ENCODE results near the gene KRT26. TPM values are rescaled to one million over a fixed set of nuclear protein-coding genes. Genes with fewer than 3 reads are reported as not detected.

The KRT26 gene, protein sequence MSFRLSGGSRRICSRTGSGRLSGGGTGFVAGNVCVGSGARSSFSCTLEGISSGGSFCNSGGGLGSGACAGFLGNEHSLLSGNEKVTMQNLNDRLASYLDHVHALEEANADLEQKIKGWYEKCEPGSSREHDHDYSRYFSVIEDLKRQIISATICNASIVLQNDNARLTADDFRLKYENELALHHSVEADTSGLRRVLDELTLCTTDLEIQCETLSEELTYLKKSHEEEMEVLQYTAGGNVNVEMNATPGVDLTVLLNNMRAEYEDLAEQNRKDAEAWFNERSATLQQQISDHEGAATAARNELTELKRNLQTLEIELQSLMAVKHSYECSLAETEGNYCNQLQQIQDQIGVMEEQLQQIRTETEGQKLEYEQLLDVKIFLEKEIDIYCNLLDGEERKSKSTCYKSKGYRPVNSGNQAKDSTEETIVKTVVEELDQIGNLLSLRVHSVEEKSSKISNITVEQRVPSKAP
- total RNA-seq (not detected in 2 replicates), polyA plus RNA-seq (not detected in 2 replicates), polyA minus RNA-seq (ENCODE audit: low replicate concordance) (not detected in 2 replicates)
- not detected in 2 replicates for polyA plus RNA-seq (2012)

- Histone ChIP-seq H3K27ac (ENCODE audit: insufficient read depth, low read length) (no peak within 1 kb of the TSS), H3K4me3 (replicated peaks in 1 of 4; ENCODE audit: control extremely low read depth in 1 of 4, insufficient read depth in 1 of 4, low read depth in 3 of 4, low read length in 4 of 4) (no peak within 1 kb of the TSS), H3K27me3 (ENCODE audit: control insufficient read depth, insufficient read depth, low read length) (peaks cover 16% of the 10 kb centered on the region), H3K9ac (ENCODE audit: insufficient read depth, low read length) (no peak within 1 kb of the TSS), H4K20me1 (ENCODE audit: control insufficient read depth, extremely low read depth, insufficient read depth, low read length) (no peaks in the 10 kb centered on the region), H3K4me2 (ENCODE audit: extremely low read depth, insufficient read depth, low read length) (no peak within 1 kb of the TSS), H3K9me3 (ENCODE audit: control insufficient read depth, insufficient read depth, low read depth, low read length) (no peaks in the 10 kb centered on the region), H3K79me2 (ENCODE audit: control insufficient read depth, insufficient read depth, low read length) (no peaks in the 10 kb centered on the region), H3K36me3 (ENCODE audit: control insufficient read depth, insufficient read depth, low read length) (no peaks in the 10 kb centered on the region), H2AFZ (ENCODE audit: low read length) (no peak within 1 kb of the TSS), H3K4me1 (ENCODE audit: control insufficient read depth, extremely low read depth, insufficient read depth, low read length) (no peaks in the 10 kb centered on the region)
- TF ChIP-seq, protein P1, sequence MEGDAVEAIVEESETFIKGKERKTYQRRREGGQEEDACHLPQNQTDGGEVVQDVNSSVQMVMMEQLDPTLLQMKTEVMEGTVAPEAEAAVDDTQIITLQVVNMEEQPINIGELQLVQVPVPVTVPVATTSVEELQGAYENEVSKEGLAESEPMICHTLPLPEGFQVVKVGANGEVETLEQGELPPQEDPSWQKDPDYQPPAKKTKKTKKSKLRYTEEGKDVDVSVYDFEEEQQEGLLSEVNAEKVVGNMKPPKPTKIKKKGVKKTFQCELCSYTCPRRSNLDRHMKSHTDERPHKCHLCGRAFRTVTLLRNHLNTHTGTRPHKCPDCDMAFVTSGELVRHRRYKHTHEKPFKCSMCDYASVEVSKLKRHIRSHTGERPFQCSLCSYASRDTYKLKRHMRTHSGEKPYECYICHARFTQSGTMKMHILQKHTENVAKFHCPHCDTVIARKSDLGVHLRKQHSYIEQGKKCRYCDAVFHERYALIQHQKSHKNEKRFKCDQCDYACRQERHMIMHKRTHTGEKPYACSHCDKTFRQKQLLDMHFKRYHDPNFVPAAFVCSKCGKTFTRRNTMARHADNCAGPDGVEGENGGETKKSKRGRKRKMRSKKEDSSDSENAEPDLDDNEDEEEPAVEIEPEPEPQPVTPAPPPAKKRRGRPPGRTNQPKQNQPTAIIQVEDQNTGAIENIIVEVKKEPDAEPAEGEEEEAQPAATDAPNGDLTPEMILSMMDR (conservative IDR thresholded peaks at IDR 0.05 in 1 of 2, IDR thresholded peaks at IDR 0.05 in 1 of 2; ENCODE audit: low read depth in 1 of 2, low read length in 2 of 2) = no peak
- no peak for TF ChIP-seq EZH2 (IDR thresholded peaks at IDR 0.05; ENCODE audit: low read length, missing control alignments)
- DNase-seq (ENCODE audit: low read depth in 2 of 2) = no peak
Observed at GRCh38 chr17:40772101-40772500, at the start of gene KRT26. KRT26 (minus strand) TSS chr17:40772201; CDS start chr17:40772113, 88 bp downstream.

DNA sequence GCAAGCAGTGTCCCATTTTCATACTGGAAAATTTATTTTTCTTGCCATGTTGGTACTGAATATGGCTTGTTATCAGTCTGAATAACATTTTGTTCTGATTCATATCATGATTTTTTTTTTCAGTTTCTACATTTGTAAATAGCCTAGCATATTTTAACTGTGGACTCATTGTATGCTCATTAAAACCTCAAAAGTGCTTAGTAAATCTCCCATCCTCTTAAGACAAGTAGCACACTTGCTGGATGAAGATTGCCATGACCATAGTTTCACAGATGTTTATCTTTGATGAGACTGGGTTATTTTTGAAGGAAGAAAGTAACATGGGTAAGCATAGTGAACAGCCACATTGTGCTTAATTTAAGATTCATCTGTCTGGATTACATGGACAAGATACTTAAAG, 49.5 kb upstream of the KRT26 start:
- peak in 1 of 2 donors; percentile 22 for DNase-seq (ENCODE audit: low read depth in 2 of 2)

DNA sequence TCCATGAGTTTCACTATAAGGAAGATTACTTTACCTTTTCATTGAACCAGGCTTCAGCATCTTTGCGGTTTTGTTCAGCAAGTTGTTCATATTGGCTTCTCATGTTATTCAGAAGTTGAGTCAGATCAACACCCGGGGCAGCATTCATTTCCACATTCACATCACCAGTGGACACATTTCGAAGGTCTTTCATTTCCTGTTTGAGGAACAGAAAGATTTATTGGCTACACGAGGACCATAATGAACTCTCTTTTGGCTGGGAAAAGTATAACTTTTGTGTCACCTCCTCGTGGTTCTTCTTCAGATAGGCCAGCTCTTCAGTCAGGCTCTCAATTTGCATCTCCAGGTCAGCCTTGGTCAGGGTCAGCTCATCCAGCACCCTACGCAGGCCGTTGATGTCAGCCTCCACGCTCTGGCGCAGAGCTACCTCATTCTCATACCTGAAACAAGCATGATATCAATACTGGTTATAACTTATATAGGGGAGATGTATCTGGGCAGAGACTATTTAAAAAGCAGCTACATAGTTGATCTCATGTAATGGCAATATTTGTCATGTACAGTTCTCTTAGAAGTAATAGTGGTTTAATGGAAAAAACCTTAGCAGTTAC, 48.3 kb upstream of the KRT26 start:
- TF ChIP-seq EZH2 (IDR thresholded peaks at IDR 0.05; ENCODE audit: low read length, missing control alignments) = no peak
- TF ChIP-seq, protein P1 (conservative IDR thresholded peaks at IDR 0.05 in 1 of 2, IDR thresholded peaks at IDR 0.05 in 1 of 2; ENCODE audit: low read depth in 1 of 2, low read length in 2 of 2) = no peak
- H3K9ac ChIP-seq (ENCODE audit: insufficient read depth, low read length) = no peak overlapping the region
- no peak overlapping the region for H2AFZ ChIP-seq (ENCODE audit: low read length)
- peaks cover 3% of the 10 kb centered on the region for H3K79me2 ChIP-seq (ENCODE audit: control insufficient read depth, insufficient read depth, low read length)
- no peaks in the 10 kb centered on the region for H4K20me1 ChIP-seq (ENCODE audit: control insufficient read depth, extremely low read depth, insufficient read depth, low read length)
- no peaks in the 10 kb centered on the region for H3K9me3 ChIP-seq (ENCODE audit: control insufficient read depth, insufficient read depth, low read depth, low read length)
- no peak overlapping the region for H3K4me2 ChIP-seq (ENCODE audit: extremely low read depth, insufficient read depth, low read length)
- no peak overlapping the region for H3K27ac ChIP-seq (ENCODE audit: insufficient read depth, low read length)
- no peaks in the 10 kb centered on the region for H3K4me1 ChIP-seq (ENCODE audit: control insufficient read depth, extremely low read depth, insufficient read depth, low read length)
- no peaks in the 10 kb centered on the region for H3K27me3 ChIP-seq (ENCODE audit: control insufficient read depth, insufficient read depth, low read length)
- H3K4me3 ChIP-seq (replicated peaks in 1 of 4; ENCODE audit: control extremely low read depth in 1 of 4, insufficient read depth in 1 of 4, low read depth in 3 of 4, low read length in 4 of 4) = peak overlapping the region in 1 of 4 experiments; percentile 99
- DNase-seq (ENCODE audit: low read depth in 2 of 2) = no peak
- no peaks in the 10 kb centered on the region for H3K36me3 ChIP-seq (ENCODE audit: control insufficient read depth, insufficient read depth, low read length)

More for the DNA sequence above, 49.5 kb upstream of the KRT26 start:
- Histone ChIP-seq H3K4me3 (replicated peaks in 1 of 4; ENCODE audit: control extremely low read depth in 1 of 4, insufficient read depth in 1 of 4, low read depth in 3 of 4, low read length in 4 of 4) (no peak overlapping the region), H3K4me1 (ENCODE audit: control insufficient read depth, extremely low read depth, insufficient read depth, low read length) (no peaks in the 10 kb centered on the region), H3K9me3 (ENCODE audit: control insufficient read depth, insufficient read depth, low read depth, low read length) (no peaks in the 10 kb centered on the region), H3K27ac (ENCODE audit: insufficient read depth, low read length) (no peak overlapping the region), H3K79me2 (ENCODE audit: control insufficient read depth, insufficient read depth, low read length) (peaks cover 3% of the 10 kb centered on the region), H2AFZ (ENCODE audit: low read length) (no peak overlapping the region), H3K36me3 (ENCODE audit: control insufficient read depth, insufficient read depth, low read length) (no peaks in the 10 kb centered on the region), H3K9ac (ENCODE audit: insufficient read depth, low read length) (no peak overlapping the region), H3K27me3 (ENCODE audit: control insufficient read depth, insufficient read depth, low read length) (no peaks in the 10 kb centered on the region), H4K20me1 (ENCODE audit: control insufficient read depth, extremely low read depth, insufficient read depth, low read length) (no peaks in the 10 kb centered on the region), H3K4me2 (ENCODE audit: extremely low read depth, insufficient read depth, low read length) (no peak overlapping the region)
- TF ChIP-seq, protein P1 (conservative IDR thresholded peaks at IDR 0.05 in 1 of 2, IDR thresholded peaks at IDR 0.05 in 1 of 2; ENCODE audit: low read depth in 1 of 2, low read length in 2 of 2) = no peak
- no peak for TF ChIP-seq EZH2 (IDR thresholded peaks at IDR 0.05; ENCODE audit: low read length, missing control alignments)

Data from fibroblast of lung (primary cell).